HG03103 (cell line): ENCODE results near the gene ADAM22.

Source experiments
- ATAC-seq: cut with Tn5 transposase; IDR thresholded peaks from one replicate; pipeline ENCODE4 v1.9.1; 2021; ENCODE audit warnings: low read depth; ENCODE audit not compliant: unreplicated experiment

Gene ADAM22

DNA sequence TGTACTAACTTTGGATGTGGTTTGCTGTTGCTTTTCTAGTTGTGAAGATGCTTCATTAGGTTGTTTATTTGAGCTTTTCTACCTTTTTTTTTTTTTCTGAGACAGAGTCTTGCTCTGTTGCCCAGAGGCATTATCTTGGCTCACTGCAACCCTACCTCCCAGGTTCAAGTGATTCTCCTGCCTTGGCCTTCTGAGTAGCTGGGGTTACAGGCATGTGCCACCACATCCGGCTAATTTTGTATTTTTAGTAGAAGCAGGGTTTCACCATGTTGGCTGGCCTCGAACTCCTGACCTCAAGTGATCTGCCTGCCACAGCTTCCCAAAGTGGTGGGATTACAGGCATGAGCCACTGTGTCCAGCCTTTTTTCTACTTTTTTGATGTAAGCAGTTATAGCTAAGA lies 93.7 kb downstream of the ADAM22 start:
- ATAC-seq: no peak

DNA sequence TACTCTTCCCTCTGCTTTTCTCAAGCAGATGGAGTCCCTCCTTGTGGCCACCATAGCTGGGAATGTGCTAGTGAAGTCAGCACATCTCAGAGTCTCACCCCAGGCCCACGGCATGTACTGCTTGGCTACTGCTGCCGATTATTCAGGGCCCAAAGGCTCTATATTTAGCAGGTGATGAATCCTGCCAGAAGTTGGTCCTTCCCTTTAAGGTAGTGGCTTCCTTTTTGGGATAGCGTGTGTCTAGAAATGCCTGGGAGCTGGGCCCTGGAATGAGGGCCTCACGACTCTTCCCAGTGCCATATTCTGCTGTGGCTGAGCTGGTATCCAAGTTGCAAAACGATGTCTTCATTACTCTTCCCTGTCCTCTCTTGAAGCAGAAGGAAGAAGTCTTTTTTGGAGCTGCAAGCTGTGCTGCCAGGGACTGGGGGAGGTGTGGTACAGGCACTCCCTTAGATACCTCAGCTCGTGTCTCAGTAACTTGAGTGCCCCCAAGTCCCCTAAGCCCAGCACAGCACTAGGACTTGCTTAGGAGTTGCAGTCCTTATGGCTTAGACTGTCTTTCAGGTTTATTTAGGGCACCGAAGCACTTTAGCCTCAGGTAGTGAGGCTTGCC lies 100.1 kb downstream of the ADAM22 start:
- ATAC-seq: no peak

DNA sequence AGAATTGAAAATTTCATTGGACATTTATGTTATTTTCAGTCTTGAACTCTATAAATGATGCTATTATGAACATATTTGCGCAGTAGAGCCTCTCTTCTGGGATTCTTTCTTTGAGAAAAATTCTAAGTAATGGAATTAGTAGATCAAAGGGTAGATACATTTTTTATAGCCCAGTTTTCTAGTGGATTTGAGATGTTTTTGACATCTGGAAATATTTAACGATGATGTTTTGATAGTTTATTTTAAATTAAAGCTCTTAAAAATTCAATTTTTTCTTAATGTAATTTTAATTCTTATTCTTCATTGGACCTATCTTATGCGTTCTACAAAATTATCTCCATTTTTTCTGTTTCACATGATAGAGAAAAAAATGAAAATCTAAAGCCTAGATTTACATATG lies 103.0 kb downstream of the ADAM22 start:
- ATAC-seq: no peak

DNA sequence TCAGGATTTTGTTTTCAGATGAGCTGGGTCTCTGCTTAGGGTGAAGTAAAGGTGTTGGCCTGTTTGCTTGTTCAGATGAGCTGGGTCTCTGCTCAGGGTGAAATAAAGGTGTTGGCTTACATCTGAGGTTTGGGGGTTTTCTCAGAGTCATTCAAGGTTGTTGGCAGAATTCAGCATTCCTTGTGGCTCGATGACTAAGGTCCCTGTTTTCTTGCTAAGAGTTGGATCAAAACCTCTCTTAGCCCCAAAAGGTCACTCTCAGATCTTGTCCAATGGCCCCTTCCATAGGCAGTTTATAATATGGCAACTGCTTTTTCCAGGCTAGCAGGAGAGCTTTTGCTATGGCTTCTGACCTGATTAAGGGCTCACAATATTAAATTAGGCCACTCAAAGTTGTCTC lies 106.6 kb downstream of the ADAM22 start:
- ATAC-seq: no peak

DNA sequence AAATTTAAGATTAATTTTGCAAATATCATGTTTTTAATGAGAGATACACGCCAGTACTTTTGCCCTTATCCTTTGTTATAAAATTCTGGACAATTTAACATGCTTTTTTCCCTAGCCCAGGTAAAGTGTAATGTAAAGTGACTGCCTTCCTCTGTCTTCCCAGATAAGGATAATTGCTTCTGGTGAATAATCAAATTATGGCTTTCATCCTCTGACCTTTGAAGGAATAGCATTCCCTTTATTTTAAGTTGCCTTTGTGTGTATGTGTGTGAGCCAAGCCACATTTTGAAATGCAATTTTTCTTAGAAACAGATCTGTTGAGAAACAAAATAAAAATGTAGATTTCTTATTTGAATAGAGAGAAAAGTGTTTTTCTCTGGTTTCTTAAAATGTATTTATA lies 107.5 kb downstream of the ADAM22 start:
- no peak for ATAC-seq

DNA sequence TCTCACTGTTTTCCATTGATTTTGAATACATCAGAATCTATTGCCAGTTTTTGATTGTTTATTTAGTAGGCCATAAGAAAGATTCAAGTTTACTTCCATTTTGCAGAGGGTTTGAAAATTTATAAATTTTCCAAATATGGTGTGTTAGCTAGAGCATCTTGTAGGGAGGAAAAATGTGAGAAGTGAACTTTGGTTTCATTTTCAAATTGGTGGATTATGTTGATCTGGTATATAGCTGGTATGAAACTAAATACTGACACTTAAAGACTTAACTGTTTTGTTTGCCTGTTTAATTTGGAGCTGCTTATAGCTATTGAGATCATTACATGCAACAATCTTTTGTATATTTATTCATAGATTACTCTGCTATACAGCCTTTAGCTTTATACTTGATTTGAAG lies 108.1 kb downstream of the ADAM22 start:
- ATAC-seq: no peak

DNA sequence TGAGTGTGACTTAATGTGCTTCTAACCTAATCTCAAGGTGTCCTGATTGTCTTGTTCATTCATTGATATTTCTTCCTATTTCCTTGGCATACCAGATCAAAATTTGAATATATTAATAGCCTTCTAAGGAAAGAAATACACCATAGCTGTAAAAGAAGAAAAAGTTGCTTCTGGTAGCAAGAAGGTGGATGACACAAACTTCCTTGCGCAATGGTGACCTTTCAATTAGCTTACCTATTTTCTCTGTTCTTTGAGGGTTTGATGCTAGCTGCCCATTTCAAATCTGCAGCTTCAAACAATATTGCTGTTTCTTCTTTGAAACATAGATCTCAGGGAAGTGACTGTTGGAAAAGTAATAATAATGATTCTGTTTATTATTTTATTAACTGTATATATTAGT lies 108.8 kb downstream of the ADAM22 start:
- ATAC-seq: no peak

DNA sequence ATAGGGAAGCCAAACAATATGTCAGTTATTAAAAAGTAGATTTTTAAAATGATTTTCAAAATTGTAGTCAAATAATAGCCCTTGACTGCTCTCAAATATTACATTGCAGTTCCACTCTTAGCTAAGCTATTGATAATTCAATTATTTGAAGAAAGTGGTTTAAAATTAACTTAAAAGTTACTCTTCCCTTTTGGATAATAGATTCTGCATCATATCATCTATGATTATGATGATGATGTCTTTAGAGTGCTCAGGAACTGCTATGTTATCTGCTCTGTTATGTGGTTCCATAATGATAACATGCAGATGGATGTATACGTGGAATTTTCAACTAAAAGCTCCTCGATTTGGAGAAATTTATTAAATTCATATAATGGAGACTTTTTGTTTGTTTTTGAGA lies 110.0 kb downstream of the ADAM22 start:
- no peak for ATAC-seq

DNA sequence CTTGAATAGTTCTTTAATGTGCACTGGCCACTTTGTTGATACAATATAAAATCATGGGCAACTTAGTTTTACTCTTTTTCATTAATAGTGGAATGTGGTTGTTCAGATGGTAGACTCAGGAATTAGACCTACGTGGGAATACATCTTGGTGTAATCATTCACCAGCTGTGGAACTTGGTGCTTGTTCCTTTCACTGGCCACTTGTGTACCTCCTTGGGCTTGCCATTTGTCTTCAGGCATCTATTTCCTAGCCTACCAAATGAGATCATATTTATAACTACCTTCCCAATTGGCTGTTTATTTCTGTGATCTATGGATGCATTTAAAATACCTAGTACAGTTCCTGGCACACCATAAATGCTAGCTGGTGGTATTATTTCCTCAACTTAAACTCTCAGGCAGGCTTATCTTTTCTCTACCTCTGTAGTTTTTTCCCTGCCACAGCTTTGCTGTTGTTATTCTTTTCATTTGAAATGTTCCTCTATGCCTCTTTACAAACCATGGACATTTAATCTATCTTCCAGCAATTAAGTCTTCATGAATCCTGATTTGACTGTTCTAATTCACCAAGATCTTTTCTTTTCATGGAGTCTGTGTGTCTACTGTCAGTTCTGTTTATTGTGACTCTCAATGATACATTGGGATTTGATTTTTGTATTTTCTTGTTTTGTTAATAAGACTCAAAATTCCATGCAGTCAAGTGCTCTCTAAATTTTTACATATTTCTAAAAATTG lies 113.0 kb downstream of the ADAM22 start:
- ATAC-seq: no peak

DNA sequence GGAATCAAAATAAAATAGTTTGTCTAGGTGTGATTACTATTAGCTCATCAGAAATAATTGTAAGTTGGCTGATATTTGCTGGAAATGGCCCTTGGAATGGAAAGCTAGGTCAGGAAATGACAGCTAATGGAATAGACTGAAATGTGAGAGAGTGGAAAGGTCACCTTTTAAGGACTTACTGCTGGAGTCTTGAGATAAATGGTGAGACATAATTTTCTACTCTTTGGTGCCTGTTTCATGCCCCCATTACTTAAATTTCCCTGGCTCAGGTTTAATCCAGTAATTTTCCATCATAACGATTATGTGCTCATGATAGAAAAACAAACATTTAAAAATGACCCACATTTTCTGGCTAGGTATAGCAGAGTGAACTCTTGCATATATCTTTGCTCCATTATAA lies 123.6 kb downstream of the ADAM22 start:
- ATAC-seq: no peak

DNA sequence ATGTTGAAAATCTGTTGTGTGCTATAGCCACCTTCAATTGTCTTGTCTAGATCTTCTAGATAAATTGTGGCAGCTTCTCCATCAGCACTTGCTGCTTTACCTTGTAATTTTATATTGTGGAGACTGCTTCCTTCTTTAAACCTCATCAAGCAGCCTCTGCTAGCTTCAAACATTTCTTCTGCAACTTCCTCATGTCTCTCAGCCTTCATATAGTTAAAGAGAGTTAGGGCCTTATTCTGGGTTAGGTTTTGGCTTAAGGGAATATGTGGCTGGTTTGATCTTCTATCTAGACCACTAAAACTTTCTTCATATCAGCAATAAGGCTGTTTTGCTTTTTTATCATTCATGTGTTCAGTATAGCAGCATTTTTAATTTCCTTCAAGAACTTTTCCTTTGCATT lies 128.2 kb downstream of the ADAM22 start:
- no peak for ATAC-seq

DNA sequence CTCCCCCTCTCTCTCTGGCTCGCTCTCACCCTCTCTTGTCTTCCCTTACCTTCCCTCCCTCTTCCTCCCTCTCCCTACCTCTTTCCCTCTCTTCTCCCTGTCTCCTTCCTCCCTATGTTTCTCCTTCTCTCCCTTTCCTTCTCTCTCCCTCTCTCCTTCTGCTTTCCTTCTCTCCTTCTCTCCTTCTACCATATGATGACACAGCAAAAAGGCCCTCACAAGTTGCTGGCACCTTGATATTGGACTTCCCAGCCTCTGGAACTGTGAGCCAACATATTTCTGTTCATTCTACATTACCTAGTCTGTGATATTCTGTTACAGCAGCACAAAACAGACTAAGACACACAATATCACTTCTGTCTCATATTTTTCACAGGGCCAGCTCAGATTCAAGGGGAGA lies 135.0 kb downstream of the ADAM22 start:
- ATAC-seq: no peak

DNA sequence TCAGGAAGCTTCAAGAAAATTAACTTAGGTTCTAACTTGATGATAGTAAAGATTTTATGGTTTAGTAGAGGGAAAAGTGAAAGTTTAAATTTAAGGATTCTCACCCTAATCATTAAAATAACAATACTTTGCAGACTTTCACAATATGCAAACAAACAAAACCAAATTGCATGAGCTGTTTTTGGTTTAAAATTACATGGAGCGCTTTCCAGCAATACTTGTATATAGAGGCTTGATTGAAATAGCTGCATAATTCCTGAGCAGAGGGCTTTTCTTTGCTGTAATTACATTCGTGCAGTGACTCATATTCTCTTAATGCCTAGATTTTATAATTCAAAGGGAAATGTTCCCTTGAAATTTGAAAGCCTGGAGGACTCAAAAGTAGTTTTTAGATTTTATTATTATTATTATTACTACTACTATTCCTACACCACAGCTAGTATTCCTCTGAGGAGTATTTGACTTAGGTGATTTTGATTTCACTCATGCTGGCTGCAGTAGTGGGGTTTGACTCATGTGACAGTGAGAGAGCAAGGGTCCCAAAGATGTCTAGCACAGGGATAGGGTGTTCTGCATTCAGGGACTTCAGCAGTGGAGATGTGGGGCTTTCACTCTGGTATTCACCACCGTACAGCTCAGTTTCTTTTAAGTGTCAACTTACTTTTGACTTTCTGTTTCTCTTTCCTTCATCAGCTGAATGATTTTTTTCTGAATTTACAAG lies 138.1 kb downstream of the ADAM22 start:
- peak; percentile 76 for ATAC-seq

DNA sequence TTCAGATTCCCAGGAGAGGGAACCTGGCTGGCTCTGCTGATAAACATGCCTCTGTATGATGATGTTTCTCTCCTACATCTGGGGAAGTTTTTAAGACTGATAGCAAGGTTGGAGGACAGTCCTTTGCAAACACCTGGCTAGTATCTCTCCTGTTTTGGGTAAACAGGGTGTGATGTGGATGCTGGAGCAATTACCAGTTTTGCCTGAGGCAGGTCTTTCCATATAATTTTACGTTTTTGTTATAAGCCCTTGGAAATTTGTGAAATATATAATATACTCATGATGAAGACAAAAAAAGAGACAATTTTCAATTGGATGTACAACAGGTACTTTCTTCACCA lies 138.6 kb downstream of the ADAM22 start:
- ATAC-seq: peak; percentile 30

DNA sequence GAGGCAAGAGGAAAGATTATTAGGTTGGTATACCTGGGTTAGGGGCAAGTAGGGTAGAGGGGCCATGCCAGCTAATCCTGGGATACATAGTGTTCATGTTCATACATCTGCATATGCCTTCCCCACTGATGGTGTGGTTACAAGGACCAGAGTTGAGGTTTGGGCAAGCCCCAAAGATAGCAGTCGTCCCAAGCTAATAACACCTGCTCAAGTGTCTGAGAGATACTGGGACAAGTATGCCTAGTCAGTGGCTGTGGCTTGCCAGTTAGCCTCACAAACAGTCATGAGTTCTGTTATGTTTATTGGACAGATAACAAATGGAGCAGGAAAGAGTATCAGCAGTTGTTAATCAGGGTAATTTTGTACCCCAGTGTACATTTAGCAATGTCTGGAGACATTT lies 139.6 kb downstream of the ADAM22 start:
- no peak for ATAC-seq

DNA sequence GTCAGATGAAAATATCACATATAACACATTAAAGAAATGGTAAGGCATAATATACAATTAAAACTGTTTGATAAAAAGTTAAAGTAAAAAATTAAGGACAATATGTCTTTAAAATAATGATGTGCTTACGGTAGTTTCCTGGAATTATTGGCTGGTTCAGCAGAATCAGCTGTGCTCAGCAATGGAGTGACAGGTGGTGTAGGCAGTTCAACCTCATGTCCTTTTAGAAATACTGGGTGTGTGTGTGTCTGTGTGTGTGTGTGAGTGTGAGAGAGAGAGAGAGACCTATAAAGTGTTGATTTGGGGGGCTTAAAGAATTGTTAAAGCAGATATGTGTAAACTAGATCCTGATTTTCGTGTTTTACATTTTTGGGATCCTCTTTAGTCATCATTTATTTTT lies 141.2 kb downstream of the ADAM22 start:
- ATAC-seq: no peak

DNA sequence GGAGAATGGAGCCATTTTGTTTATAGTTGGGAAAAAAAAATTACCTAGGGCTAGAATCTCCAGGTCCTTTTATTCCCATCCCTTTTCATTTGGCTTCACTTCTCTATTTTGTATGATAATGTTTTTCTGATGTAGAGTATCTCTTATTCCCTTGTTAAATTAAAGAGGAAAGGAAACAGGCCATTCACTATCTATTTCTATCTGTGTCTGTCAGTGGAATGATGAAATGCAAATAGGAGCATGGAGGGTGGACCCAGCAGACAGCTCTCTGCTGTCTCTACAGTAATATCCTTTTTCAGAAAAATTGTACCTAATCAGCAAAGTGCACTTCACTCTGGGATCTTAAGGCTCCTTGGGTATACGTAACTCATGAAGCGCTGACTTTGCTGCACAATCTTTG lies 149.8 kb downstream of the ADAM22 start:
- no peak for ATAC-seq

DNA sequence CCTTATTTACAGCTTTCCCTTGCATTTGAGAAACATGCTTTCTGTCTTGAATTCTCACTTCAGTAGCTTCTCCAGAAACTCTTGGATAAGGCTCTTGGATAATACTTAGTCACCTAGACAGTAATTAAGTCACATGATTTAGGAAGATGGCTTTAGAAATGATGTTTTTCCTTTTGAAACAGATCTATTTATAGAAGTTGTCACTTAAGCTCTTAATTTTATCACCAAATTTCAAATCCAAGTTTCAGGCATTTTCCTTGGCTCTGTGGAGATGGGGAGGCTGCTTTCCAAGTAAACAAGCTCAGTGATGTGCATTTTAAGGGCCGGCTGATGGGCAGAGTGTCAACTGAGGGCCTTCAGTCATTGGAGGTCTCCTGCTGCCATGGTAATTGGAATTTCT lies 155.5 kb downstream of the ADAM22 start:
- no peak for ATAC-seq

DNA sequence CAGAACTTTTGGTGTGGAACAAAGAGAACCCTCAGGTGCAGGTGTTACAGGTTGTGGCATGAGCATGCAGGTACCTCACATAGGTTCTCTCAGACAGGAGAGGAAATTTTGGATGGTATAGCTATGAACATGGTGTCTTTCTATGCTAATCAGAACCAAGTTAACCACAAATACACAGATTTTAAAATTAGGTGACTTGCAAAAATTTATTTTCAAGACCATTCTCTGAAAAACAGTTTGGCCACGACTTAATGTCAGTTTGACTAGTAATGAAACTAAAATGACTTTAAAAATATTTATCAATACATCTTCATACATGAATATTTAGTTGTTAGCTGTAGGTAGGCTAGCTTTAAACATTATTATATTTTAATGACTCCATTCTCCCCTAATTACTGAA lies 156.2 kb downstream of the ADAM22 start:
- no peak for ATAC-seq

DNA sequence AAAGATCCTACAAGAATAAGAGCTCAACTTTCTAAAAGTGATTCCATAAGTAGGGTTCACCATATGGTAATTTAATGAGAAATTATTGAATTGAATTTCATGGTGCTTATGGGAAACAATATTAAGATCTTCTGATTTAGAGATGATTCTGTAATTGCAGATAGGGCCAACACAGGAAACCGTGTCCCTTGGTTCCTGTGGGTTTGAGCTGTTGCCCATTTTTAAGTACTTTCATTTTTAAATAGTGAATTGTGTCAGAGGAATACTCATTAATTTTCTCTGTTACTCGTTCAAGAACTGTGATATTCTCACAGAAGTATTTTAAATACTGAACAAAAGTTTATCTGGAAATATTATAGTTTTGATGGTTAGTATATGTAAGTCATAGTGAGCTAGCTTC lies 156.6 kb downstream of the ADAM22 start:
- ATAC-seq: peak; percentile 48

DNA sequence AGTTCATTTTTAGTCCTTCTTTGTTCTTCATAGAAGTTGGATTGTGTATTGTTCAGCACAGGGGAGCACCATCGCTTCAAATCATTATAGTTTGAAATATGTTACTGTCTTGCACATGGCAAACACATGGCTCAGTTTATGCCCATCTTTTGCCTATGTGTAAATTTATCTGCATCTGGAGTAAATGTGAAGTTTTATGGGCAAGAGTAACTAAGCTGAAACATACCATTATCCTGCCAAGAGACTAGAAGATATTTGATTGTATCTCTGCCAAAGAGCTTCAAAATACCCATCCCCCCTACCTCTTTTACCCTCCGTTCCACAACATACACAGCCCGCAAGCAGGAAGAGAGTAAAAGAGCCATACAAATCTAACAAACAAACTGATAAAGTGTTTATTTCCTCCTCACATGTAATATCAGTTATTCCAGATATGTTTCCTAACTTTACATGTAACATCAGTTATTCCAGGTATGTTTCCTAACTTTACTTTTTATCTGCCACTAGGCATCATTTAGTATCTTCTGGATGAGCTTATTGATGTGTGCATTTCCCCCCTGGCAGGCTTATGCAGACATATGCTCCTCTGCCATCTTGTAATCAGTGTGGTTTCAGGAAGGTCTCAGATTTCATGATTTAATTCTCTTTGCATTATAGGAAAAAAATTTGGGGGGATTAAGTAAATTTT lies 158.1 kb downstream of the ADAM22 start:
- ATAC-seq: no peak

DNA sequence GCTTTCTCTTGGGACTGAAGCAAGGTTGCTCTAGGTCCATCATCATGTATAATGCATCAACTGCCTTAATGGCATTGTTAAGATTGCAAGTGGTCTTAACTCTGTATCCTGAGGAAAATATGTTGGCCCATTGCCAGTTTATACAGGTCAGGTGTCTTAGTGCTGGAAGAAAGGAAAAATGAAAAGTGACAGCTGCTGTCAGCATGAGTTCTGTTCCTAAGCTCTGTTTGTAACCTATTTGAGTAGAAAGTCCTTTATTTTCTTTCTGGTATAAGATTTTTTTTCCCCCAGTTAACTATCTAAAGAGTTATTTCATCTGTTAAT lies 158.6 kb downstream of the ADAM22 start:
- no peak for ATAC-seq
